NB4 (cell line): ENCODE measurements around the gene FXN.

Source experiments
- POLR2A ChIP-seq: IDR thresholded peaks from 2 replicates; pipeline ENCODE4 v1.6.1; 2011; ENCODE audit warnings: mild to moderate bottlenecking; ENCODE audit not compliant: insufficient read length; ENCODE audit errors: extremely low read depth
- TF ChIP-seq, protein P1 (sequence below): IDR thresholded peaks from one replicate; pipeline ENCODE4 v1.5.1; 2012; ENCODE audit warnings: low read depth, low read length
- TF ChIP-seq, protein P2 (sequence below): IDR thresholded peaks from 2 replicates; pipeline ENCODE4 v1.6.1; 2011; ENCODE audit warnings: low read depth, low read length

DNA sequence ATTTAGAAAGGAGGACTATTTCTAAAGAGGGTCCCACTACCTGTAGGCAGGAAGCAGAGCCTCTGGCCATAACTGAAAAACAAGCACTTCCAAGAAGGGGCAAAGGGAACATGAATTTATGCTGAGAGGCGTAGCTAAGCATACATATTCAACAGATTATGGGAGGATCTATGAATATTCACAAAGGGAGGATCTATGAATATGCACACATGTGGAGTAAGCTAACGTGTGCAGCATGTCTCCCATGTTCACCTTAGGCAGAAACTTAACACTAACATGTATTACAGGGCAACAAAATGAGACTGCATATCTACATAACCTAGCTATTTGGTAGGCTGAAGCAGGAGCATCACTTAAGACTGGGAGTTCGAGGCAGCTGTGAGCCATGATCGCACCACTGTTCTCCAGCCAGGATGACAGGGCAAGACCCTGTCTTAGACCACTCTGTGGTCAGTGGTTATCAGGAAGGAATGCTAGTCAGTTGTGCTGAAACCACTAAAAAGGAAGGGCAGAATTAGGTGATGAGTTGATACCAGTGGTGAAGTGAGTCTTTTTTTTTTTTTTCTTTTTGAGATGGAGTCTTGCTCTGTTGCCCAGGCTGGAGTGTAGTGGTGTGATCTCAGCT is 20.8 kb downstream of the FXN start:
- TF ChIP-seq, protein P1, sequence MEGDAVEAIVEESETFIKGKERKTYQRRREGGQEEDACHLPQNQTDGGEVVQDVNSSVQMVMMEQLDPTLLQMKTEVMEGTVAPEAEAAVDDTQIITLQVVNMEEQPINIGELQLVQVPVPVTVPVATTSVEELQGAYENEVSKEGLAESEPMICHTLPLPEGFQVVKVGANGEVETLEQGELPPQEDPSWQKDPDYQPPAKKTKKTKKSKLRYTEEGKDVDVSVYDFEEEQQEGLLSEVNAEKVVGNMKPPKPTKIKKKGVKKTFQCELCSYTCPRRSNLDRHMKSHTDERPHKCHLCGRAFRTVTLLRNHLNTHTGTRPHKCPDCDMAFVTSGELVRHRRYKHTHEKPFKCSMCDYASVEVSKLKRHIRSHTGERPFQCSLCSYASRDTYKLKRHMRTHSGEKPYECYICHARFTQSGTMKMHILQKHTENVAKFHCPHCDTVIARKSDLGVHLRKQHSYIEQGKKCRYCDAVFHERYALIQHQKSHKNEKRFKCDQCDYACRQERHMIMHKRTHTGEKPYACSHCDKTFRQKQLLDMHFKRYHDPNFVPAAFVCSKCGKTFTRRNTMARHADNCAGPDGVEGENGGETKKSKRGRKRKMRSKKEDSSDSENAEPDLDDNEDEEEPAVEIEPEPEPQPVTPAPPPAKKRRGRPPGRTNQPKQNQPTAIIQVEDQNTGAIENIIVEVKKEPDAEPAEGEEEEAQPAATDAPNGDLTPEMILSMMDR: no peak
- no peak for TF ChIP-seq POLR2A
- TF ChIP-seq, protein P2, sequence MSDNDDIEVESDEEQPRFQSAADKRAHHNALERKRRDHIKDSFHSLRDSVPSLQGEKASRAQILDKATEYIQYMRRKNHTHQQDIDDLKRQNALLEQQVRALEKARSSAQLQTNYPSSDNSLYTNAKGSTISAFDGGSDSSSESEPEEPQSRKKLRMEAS: no peak
